COLO668 (cell line): ENCODE measurements around the gene ADAMTS1.

Experiments used
- DNase-seq: peaks from one replicate; lab custom pipeline; 2025; ENCODE audit not compliant: unreplicated experiment; lab: John Stamatoyannopoulos, UW

ADAMTS1 gene

DNA sequence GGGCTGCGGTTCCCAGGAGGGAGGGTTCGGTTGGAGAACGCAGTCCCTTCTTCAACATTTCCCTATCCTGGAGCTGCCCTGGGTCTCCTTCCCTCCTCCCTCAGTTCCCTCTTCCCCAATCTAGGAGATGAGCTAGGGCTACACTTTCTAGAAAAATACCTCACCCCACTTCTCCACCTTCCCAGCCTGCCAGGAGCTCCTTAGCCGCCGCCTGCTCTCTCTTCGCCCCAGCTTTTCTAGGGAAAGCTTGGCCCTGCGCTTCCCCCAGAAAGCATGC is 488 bp upstream of the ADAMTS1 start:
- DNase-seq = no peak

DNA sequence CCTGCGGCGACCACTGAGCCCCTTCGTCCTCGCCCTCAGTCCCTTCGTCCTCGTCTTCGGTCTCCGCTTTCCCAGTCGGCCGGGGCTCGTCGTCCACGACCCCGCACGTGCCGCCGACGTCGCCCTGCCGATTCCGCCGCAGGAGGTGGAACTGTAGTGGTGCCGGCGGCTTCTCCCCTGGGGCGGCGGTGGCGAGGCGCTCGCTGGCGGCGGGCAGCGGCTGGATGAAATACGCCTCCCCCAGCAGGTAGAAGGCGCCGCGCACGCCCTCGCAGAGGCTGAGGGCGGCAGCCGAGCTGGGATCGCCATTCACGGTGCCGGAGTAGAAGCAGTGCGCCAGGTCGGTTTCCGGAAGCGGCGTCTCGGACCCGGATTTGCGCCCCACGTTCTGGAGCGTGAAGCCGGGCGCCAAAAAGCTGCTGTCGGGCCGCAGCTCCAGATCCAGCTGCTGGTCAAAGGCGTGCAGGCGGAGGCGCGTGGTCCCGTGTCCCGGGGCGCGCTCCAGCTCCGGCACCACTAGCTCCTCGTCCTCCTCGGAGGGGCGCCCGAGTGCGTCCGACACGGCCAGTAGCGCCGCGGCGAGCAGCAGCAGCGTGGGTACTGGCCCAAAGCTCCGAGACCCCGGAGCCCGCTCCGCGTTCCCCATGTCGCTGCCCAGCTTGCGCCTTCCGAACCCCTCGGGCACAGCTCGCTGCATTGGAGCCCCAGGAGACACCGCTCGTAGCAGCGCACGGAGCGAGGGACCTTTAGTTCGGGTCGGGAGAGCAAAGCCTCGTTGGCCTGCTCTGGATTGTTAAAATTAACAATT is 747 bp downstream of the ADAMTS1 start:
- DNase-seq = peak; percentile 42

DNA sequence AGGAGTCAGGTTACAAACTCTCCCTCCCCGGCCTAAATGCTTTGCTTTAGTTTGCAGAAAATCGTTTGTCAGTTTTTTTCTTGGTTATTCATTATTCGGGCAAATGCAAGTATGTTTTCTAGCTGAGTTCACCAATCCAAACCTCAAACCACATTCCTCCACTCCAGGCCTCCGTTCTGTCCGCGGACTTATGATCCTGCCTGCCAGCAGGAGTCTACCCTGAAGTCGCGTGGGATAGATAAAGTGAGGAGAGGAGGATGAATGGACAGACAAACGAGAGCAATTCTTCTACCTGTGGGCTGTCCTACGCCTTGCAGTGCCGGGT is 1.3 kb downstream of the ADAMTS1 start:
- DNase-seq = no peak

DNA sequence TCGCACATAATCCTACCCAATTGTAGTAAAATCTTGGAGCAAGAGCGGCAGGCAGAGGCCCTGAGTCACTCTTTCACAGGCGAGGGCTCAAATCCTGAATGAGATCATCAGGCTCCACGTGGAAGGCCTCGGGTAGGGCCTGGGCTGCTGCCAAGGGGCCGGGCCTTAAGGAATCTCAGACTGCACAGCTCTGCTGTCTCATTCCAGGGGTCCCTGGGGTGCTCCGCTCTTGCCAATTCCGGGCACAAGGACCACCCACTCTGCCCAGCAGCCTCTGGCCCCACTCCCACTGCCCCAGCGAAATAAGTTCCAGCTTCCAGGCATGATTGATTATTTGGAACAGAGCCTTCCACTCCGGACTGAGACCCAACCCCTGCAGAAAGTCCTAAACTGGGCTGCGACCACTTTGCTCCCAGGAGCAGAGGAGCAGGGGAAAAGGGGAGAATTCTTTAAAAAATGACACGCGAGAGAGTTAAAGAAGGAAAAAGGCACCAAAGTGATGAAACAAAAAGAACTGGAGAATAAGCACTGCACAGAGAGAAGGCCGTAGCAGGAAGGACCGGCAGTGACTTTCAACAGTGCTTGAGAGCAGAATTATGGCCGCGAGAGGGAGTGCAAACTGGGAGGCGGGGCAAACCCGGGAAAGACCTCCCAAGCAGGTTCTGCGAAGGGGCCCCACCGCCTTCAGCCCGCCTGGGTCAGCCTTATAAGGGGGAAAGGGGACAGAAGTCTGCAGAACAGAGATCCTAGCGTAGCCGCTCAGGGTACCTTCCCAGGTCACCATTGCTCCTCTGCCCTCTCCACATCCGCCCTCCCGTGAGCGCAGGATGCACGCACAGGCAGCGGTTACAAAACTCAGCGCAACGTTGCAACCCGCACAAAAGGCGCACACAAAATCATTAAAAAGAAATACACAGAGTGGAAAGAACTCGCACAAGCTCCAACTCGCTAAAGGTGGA is 2.0 kb downstream of the ADAMTS1 start:
- peak; percentile 16 for DNase-seq

DNA sequence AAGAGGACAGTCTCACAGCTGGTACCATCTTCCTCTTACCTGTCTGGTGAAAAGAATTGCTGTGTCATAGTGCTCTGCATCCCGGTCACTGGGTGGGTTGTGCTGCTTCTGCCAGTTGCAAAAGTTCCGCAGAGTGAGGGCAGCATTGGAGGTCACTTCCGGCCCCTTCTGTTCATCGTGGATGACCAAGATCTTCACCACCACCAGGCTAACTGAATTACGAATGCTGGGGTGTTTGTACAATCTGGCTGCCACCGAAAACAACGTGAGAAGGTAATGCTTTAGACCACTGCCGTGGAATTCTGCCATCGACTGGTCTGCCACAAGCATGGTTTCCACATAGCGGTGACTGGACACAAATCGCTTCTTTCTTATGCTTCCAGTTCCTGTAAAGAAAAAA is 2.9 kb downstream of the ADAMTS1 start:
- DNase-seq = no peak

DNA sequence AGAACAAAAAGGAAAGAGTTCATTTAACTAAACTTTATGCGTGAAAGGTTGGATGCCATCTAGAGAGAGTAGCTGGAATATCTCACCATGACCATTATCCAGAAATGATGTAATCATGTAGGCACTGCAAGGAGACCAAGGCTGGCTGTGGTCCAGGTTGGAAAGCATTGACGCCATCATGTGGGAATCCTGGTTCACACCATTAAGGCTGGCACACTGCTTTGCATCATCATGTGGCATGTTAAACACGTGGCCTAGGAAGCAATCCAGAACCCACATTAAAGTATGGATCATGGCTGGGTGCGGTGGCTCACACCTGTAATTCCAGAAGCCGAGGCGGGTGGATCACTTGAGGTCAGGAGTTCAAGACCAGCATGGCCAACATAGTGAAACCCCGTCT is 4.3 kb downstream of the ADAMTS1 start:
- no peak for DNase-seq

DNA sequence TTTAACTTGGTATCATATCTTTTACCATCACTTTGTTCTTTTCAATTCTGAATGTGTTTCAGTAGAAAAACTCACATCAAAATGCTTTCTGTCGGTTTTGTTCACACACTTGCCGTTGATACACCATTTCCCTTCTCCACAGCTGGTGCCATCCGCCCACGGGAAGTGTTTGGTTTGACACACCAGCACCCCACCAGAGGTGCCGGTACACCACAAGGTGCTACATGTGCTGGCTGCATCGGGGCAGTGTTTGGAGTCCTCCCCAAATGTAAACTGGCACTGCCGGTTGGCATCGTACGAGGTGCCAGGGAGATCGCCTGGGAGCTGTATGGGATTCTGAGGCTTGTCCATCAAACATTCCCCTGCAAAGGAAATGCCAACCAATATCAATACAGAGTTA is 5.0 kb downstream of the ADAMTS1 start:
- DNase-seq = no peak

DNA sequence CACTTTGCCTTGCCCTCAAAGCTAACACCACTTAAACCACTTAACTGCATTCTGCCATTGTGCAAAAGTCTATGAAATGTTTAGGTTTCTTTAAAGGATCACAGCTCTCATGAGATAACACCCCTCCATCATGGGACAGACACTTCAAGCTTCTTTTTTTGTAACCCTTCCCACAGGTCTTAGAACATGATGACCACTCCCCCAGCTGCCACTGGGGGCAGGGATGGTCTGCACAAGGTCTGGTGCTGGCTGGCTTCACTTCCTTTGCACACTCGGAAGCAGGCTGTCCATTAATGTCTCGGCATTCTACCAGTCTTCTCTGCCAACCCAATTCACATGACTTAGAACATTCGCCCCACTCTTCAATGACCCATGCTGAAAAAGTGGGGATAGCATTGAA is 7.7 kb downstream of the ADAMTS1 start:
- DNase-seq = no peak

DNA sequence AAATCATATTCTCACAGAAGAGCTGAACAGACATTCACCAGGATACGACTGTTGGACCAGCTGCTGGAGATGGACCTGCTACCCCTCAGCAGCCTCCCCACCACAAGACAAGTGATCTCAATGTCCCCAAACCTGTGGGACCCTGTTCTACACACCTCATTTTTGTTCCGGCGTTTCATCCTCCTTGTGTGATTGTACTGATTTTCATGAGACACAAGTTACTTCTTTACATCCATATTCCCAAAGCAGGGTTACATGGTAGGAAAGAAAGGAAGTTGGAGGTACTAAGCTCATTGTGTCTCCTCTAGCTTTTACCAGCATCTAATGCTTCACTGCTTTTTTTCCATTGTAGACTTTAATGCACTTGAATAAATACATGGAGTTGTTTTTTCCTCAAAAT is 8.7 kb downstream of the ADAMTS1 start:
- DNase-seq = no peak

DNA sequence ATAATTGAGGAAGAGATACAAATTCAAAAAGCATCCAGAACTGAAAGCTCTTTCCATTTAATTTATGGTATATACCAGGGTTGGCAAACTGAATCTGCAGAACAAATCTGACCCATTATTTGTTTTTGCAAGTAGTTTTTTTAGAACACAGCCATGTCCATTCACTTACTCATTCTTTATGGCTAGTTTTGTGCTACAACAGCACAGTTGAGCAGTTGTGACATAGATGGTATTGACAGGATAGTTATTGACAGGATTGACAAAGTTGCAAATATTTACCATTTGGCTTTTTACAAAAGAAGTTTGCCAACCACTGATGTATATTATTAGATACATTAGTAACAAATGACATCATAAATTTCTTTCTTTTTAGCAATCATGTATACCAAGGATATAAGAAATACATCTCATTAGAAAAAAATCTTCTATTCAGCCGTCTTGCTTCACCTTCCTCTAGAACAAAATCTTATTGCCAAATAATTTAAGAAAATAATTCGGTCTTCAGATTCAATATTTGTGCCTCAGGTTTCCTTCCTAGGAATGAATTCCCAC is 9.4 kb downstream of the ADAMTS1 start:
- no peak for DNase-seq

DNA sequence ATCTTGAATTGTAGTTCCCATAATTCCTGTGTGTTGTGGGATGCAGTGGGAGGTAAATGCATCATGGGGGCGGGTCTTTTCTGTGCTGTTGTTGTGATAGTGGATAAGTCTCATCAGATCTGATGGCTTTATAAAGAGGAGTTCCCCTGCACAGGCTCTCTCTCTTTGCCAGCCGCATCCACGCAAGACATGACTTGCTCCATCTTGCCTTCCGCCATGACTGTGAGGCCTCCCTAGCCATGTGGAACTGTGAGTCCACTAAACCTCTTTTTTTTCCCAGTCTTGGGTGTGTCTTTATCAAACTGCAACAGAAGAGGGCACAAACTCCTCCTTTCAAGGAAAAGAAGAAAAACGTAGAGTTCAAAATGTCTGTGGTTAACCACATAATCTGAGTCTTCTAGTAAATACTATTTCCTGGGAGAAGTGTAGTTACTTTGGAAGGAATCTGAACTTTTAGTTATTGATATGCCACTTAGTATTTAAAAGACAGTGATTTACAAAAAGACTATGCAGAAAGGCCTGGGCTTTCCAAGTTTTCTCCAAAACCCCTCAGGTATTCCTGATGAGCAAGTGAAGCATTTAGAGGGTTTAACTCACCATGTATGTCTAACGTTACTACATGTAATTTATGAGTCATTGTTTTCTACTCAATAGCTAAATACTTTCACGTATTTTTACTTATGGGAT is 10.0 kb downstream of the ADAMTS1 start:
- no peak for DNase-seq

DNA sequence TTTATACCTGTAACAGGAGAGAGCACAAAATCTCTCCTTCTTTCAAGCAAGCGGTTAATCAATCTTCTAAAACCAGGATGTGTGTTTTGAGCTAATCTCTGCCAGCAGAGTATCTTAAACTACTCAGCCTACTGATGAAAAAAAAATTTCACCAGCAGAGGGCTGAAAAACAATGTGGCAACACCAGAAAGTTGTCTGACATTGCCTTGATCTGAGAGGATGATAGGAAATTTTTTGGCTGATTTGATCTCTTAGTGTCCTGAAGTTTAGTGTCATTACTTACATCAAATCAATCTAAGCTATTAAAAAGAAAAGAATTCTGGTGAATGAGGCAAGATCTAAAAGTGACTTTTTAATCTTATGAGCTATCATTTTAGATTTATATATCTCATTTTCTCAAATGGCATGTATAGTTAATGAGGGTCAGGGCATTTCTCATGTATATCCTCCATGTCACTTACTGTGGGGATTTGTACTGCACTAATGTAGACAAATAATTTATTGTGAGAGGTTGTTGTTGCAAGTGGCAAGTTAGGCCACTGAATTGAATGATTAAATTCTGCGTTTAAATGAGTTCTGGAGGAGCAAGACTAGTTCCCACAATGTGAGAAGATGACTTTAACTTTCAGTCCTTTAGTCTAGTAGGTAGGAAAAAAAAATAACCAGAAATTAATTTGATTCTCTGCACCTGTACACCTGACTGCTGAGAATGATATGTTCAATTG is 10.9 kb downstream of the ADAMTS1 start:
- no peak for DNase-seq

DNA sequence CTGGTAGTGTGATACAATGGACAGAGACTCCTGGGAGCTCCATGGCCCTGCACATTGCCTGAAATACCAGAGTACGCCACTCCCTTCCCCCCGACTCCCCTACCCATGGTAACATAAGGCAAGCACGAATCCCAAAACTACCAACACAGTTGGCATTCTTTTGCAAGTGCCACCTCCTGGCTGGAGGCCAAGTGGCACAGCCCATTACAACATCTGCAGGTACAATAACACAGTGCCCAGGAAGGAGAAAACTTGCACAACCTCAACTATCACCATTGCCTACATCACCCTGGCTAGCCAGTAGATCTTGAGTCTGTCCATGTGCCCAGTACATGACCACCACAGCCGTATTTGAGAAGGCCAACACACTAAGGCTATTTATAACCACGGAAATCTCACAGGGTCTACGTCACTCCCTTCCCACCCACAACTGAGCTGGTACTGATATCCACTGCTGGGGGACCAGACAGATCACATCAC is 11.7 kb downstream of the ADAMTS1 start:
- DNase-seq = no peak

DNA sequence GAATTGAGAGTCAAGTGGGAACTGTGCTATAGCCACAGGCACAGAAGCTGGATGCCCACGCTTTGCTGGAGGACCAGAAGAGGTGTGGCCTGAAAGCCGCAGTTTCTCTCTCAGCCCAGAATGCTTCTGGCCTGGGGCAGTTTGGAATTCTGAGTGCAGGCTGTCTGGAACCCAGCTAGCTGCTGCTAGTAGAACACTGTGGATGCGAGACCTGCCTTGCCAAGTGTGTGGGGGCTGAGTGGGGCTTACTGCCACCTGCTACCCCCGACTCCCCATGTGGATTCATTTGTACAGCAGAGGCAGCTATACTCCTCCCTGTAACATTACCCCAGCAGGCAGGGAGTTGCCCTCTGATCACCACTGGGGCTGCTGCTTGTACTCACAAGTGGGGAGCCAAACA is 12.2 kb downstream of the ADAMTS1 start:
- DNase-seq = no peak

DNA sequence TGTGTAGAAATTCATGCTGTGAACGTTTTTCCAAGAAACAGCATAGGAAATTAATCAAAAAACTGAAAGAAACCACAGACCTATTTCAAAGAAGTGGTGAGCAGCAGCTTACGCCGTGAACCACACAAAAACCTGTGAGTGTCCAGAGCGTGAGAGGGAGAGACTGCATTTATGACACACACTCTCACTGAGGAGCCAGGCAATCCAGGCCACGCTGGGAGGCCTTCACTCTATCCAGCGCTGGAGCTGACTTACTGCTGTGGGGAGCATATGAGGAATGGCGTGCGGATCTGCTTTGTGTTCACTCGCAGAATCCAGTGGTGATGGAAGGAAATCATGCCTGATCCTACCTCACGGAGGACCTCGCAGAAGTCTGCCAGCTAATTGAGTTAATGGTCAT is 12.7 kb downstream of the ADAMTS1 start:
- no peak for DNase-seq

DNA sequence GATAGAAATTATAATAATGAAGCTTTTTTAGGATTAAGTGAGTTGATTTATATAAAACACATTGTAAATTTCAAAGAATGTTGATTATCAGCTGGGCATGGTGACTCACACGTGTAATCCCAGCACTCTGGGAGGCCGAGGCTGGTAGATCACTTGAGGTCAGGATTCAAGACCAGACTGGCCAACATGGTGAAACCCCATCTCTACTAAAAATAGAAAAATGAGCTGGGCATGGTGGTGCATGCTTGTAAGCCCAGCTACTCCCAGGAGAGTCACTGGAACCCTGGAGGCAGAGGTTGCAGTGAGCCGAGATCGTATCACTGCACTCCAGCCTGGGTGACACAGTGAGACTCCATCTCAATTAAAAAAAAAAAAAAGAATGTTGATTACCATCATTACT is 18.4 kb downstream of the ADAMTS1 start:
- DNase-seq = no peak

DNA sequence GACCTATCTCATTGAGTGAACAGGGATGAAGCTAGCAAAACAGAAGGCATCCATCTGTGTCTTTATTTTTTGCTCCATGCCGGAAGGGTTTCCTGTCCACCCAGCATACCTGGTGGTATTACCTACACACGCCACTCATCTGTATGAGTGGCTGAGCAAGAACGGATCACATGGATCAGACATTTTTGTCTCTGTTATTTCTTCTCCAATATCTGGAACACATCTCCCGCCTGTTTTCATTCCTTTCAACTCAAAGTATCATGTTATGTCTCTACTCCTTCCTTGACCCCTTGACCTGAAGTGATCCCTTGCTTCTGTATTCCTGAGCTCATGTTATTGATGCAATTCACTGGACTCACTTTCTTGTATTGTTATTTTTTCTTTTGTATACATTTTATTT is 24.7 kb downstream of the ADAMTS1 start:
- no peak for DNase-seq

DNA sequence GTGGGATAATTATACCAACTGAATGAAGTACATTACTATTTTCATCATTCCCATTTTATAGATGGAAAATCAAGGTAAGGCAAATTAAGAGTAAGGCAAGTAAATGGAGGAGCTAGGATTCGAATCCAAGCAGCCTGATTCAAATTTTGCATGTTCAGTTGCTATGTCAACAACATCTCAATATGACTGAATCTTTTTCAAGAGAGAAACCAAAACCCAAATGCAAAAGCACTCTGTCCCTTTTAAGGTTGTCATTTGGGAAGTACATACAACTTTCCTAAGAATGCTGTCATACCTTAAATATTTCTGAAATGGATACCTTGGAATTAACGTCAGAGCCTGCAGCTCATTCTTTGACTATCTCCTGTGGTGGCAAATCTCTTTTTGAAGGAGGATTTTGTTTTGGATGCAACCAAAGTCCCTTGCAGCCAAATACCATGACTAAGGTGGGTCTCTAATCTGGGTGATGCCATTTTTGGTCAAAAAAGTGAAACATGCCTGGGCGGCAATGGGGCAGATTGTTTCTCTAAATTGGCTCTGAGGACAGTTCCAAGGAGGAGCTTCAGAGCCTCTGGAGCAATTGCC is 25.4 kb downstream of the ADAMTS1 start:
- no peak for DNase-seq

DNA sequence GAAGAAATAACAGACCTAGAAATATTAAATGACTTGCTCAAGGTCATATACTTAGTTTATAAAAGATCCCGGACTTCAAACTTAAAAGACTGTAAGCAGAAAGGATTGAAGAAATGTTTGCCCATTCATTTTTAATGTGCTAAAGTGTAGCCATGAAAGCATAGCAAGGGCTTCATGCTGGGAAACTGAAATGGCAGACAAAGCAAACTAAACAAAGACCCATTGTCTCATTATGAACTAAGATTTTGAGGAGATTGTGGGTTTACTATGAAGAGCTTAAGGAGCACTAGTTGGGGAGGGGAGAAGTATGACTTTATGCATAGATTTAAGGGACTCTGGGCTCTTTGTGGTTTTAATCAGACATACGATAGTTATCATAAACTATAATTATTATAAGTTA is 26.3 kb downstream of the ADAMTS1 start:
- DNase-seq = no peak

DNA sequence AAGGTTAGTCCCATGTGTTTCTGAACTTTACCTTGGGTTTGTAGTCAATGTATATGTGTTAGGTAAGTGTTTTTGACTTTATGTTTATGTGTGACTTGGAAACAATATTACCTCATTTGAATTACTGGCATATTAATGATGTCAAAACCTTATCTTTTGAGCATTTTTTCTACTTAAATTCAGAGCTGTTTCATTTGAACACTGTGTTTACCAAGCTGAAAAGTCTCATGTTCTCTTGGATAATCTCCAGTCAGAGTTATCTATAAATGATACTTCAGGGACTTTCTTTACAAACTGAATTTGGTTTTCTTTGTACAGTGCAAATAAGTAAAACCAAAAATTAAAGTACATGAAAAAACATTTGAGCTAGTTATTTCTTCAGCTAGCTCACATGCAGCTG is 30.0 kb downstream of the ADAMTS1 start:
- DNase-seq = no peak

DNA sequence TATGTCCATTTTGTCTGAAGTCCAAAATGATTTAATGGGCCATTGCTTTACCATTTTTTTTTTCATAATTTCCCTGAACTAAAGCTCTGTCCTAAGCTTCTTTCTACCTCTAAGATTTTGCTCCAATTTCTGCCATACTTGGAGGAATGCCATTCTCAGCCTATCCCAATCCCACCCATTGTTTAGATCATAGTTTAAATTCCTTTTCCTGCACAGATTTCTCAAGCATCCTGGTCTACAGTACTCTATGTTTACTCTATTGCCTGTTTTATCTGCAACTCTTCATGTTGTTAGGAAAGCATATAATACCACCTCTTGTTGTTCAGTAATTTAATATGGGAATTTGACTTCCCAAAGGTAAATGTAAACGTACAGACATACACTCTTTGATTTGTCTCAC is 30.8 kb downstream of the ADAMTS1 start:
- no peak for DNase-seq
